ENCODE results near the gene DUS3L.
"Not testable (repeated sequence)": the region's sequence is repeated elsewhere in the genome, so short reads cannot be mapped to it uniquely, and the experiment has no call there.

The DUS3L gene

DNA sequence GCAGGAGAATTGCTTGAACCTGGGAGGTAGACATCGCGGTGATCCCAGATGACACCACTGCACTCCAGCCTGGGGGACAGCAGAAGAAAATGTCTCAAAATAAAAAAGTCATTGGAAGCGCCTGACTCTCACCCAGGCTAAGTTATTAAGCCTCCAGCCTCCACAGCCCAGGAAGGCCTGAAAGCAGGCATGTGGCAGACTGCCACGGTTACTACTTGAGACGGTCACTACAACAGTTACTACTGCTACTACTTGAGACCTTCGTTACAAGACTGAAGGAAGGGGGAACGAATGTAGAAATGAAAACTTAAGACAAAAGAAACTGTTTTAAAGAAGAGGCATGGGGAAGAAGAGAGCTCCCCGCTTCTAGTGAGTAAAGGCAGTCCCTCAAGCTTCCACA is 16.0 kb downstream of the DUS3L start:
- no peak for DNase-seq (ENCODE audit: low spot score)

DNA sequence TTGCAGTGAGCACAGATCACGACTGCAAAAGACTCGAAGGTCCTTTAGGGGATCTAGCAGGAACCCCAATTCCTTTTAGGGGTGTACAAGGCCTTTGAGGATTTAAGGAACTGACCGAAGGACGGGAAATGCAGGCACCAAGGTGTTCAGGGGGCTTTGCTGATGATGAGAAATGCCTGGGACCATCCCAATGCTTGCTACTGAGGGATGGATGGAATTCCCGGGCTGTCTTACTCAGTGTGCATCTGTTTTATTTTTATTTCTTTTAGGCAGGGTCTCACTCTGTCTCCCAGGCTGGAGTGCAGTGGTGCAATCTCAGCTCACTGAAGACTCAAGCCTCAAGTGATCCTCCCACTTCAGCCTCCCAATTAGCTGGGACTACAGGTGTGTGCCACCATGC is 17.7 kb downstream of the DUS3L start:
- DNase-seq (ENCODE audit: low spot score): no peak

DNA sequence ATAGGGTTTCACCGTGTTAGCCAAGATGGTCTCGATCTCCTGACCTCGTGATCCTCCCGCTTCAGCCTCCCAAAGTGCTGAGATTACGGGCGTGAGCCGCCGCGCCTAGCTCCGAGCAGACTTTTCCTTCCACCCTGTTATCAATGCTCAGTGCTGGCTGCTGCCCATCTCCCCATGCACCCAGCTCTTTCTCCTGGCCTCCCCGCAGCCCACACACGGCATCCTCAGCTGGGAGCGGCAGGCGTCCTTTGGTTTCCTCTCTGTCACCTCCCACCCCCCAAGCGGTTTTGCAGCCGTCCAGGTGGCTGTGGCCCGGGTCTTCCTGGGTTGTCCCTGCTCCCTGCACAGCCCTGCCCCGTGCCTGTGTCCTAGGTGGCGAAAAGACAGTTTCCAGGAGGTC is 18.5 kb downstream of the DUS3L start:
- DNase-seq (ENCODE audit: low spot score): no peak

DNA sequence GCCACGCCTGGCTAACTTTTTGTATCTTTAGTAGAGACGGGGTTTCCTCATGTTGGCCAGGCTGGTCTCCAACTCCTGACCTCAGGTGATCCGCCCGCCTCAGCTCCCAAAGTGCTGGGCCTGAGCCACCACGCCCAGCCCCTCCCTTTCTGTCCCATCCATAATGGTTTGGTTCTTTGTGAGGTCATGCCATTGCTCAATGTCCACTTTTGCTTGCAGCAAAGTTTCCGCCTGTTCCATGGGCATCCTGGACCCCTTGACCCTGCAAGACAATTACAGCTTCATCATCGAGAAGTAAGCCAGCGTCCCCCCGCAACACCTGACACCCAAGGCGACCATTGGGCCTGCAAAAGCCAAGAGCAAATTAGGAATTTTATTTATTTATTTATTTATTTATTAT is 23.0 kb downstream of the DUS3L start:
- DNase-seq (ENCODE audit: low spot score): no peak

DNA sequence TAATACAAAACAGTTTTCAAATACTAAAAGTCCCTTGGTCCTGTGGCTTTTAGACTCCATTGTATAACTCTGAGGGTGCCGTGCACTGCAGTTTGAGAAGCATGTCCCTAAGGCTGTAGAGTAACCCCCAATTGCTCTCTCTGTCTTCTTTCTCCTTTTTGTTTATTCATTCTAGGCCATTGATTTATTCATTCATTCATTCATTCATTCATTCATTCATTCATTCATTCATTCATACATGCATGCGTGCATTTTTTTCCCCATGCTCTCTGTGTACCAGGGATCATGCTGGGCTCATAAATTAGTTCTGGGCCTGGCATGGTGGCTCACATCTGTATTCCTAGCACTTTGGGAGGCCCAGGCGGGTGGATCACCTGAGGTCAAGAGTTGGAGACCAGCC is 25.7 kb downstream of the DUS3L start:
- DNase-seq (ENCODE audit: low spot score): no peak

DNA sequence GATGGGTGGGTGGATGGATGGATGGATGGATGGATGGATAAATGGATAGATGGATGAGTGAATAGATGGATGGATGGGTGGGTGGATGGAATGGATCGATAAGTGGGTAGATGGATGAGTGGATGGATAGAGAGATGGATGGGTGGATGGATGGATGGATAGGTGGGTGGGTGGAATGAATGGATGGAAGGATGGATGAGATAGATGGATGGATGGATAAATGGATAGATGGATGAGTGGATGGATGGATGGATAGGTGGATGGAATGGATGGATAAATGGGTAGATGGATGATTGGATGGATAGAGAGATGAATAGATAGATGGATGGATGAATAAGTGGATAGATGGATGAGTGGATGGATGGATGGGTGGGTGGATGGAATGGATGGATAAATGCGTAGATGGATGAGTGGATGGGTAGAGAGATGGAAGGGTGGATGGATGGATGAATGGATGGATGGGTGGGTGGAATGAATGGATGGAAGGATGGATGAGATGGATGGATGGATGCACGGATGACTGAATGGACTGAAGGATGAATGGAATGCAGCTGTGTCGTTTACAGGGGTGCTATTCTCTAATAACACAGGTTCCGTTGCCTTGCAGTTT is 28.2 kb downstream of the DUS3L start:
- no peak for DNase-seq (ENCODE audit: low spot score)

DNA sequence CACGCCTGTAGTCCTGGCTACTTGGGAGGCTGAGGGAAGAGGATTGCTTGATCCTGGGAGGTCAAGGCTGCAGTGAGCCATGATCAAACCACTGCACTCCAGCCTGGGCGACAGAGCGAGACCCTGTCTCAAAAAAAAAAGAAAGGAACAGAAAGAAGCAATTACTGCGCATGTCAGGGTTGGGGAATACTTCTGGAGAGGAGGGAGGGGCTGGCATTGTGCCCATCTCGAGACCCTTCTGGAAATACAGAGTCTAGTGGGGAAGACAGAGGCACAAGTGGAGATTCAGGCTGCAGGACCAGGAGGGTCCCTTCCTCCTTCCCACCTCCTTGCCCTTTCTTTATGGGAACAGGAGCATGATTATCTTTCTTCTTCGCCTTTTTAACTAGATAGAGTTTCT is 37.2 kb downstream of the DUS3L start:
- DNase-seq (ENCODE audit: low spot score): no peak

DNA sequence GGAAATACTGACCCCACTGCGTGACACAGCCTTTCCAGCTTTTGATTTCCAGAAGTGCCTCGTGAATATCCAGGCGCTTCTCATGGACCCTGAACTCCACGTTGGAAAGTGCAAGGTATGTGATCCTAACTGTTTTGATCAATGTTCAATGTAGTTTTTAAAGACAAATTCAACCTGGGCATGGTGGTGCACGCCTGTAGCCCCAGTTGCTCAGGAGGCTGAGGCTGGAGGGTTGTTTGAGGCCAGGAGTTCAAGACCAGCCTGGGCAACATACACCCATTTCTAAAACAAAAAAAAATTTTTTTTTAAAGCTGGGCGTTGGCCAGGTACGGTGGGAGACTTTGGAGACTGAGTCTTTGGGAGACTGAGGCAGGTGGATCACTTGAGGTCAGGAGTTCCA is 39.3 kb downstream of the DUS3L start:
- no peak for DNase-seq (ENCODE audit: low spot score)

DNA sequence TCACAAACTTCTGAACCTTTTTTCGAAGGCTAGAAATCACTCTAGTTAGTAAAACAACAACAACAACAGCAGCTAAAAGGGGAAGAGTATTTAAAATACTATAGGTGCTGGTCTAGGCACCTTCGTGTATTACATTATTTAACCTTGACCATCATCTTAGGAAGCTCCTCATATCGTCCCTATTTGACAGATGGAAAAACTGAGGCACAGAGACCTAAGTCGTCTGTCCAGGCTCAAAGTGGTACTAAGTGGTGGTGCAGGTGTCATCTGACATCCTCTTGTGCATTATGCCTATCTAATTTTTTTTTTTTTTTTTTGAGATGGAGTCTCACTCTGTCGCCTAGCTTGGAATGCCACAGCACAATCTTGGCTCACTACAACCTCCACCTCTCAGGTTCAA is 41.5 kb downstream of the DUS3L start:
- no peak for DNase-seq (ENCODE audit: low spot score)

DNA sequence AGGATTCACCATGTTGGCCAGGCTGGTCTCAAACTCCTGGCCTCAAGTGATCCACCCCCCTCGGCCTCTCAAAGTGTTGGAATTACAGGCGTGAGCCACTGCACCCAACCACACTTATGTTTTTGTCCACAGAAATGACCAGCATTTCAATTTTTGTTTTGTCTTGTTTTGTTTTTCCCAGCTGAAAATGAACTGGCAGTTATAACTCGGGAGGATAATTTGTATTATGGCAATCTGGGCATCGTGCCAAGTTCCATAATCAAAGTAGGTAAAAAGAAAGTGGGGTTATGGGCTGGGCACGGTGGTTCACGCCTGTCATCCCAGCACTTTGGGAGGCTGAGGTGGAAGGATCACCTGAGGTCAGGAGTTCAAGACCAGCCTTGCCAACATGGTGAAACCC is 42.0 kb downstream of the DUS3L start:
- not testable (repeated sequence) for DNase-seq (ENCODE audit: low spot score)

DNA sequence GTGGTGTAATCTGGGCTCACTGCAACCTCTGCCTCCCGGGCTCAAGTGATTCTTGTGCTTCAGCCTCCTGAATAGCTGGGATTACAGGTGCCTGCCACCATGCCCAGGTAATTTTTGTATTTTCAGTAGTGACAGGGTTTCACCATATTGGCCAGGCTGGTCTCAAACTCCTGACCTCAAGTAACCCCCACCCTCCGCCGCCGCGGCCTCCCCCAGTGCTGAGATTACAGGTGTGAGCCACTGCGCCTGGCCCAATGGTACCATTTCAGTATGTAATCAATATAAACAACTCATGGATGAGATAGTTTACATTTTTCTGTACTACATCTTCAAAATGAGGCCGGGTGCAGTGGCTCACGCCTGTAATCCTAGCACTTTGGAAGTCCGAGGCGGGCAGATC is 46.0 kb downstream of the DUS3L start:
- not testable (repeated sequence) for DNase-seq (ENCODE audit: low spot score)

DNA sequence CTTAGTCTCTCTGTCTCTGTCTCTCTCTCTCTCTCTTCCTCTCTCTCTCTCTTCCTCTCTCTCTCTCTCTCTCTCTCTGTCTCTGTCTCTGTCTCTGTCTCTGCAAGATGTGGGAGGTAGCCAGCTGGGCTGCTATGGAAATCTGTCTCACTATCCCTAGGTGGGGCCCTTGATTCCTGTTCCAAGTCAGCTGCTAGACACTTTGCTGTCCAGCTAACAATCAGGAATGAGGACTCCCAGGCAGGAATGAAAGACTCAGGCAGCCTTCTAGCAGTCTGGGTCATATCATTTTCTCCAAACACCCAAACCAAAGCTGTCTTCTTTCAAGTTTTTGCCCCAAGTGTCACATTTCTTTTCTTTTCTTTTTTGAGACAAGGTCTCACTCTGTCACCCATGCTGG is 47.3 kb downstream of the DUS3L start:
- DNase-seq (ENCODE audit: low spot score): no peak

DNA sequence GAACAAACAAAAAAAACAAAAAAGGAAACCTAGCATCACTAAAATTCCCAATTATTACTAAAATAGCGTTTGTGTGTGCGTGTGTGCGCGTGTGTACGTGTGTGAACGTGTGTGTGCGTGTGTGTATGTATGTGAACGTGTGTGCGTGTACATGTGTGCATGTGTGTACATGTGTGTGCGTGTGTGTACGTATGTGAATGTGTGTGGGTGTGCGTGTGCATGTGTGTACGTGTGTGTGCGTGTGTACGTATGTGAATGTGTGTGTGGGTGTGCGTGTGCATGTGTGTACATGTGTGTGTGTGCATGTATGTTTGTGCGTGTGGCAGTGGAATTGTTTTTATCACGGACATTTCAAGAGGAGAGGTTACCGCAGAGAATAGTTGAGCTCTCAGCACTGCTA is 48.9 kb downstream of the DUS3L start:
- DNase-seq (ENCODE audit: low spot score): no peak

DNA sequence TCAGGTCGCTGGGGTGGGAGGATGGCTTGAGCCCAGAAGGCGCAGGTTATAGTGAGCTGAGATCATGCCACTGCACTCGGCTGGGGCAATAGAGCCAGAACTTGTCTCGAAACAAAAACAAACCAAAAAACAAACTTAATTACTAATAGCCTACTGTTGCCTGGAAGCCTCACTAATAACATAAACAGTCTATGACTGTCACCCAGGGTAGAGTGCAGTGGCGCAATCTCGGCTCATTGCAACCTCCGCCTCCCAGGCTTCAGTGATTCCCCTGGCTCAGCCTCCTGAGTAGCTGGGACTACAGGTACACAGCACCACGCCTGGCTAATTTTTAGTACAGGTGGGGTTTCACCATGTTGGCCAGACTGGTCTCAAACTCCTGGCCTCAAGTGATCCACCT is 52.5 kb downstream of the DUS3L start:
- DNase-seq (ENCODE audit: low spot score): no peak
